Erythroblast (primary cell): ENCODE data around the gene SOBP.

Source experiments
- GATA1 ChIP-seq: IDR thresholded peaks from 2 replicates; pipeline ENCODE4 v1.6.1; 2011; ENCODE audit warnings: low read depth, mild to moderate bottlenecking, control low read depth, low read length, moderate library complexity
- POLR2A ChIP-seq: IDR thresholded peaks from 2 replicates; pipeline ENCODE4 v1.6.1; 2011; ENCODE audit warnings: mild to moderate bottlenecking, low read length

DNA sequence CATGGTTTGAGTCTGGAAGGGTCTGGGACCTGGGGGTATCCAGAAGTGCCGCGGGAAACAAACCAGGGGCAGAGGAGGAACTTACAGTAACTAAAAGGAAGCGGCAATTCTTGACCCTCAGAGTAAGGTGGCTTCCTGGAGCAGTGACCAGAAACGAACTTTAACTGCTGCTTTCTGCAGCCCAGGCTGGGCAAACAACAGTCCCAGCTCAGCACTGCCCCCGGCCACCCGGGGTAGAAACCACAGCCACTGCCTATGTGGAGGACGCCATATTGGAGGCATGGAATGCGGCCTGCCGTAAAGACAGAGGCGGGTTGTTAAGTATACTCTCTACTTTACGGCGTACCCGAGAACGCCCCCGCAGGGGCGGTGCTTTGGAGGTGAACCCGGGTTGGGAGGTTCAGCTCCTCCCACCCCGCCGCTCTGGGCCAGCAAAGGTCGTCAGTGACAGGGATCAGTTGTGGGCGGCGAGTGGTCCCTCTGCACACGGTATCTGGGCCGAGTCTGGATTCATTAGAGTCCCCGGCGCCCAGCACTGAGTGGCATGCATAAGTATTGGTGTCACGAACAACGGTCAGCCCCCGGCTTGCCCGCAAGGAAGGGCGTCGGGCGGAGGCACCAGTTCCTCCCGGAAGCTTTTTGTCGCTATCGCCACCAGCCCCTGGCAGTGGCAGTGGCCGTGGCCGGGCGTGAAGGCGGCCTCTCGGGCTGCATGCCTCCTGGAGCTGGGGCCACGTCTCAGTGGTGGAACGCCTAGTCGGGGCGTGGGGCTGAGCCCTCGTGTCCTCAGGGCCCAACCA is 30.4 kb upstream of the SOBP start, which contains the start of gene PDSS2:
- TF ChIP-seq POLR2A (peak; percentile 97), GATA1 (no peak)
